SK-N-SH treated with all-trans-retinoic acid at 6 μM for 48 hours (cell line): ENCODE results near the gene TMEM94.

Experiments used
- ATAC-seq: fragments of 200-7000 bp; cut with Tn5 transposase; 3 replicates; pipeline ENCODE4 v1.9.1; 2020; ENCODE audit warnings: mild to moderate bottlenecking, moderate library complexity
- ARNTL ChIP-seq: fragments of 450-650 bp; formaldehyde crosslinking; IDR thresholded peaks from 2 replicates; pipeline ENCODE4 v1.5.0; 2020; ENCODE audit warnings: low read depth, mild to moderate bottlenecking, moderate library complexity, borderline replicate concordance
- BACH2 ChIP-seq: fragments of 250-450 bp; sonication (Bioruptor Pico); IDR thresholded peaks from 2 replicates; pipeline ENCODE4 v1.9.0; 2021; ENCODE audit warnings: mild to moderate bottlenecking, borderline replicate concordance
- CREB5 ChIP-seq: fragments of 250-450 bp; sonication (Bioruptor Pico); IDR thresholded peaks from 2 replicates; pipeline ENCODE4 v1.5.1; 2020; ENCODE audit warnings: low read depth, mild to moderate bottlenecking, moderate library complexity
- CSDC2 ChIP-seq: fragments of 250-450 bp; sonication (Bioruptor Pico); IDR thresholded peaks from 2 replicates; pipeline ENCODE4 v1.5.0; 2020; ENCODE audit warnings: mild to moderate bottlenecking, moderate library complexity
- ESRRG ChIP-seq: fragments of 250-450 bp; sonication (Bioruptor Pico); IDR thresholded peaks from 2 replicates; pipeline ENCODE4 v1.6.1; 2021; ENCODE audit warnings: mild to moderate bottlenecking
- GLIS3 ChIP-seq: fragments of 250-450 bp; sonication (Bioruptor Pico); IDR thresholded peaks from 2 replicates; pipeline ENCODE4 v1.5.0; 2020; ENCODE audit warnings: mild to moderate bottlenecking, moderate library complexity
- ISL1 ChIP-seq: fragments of 250-450 bp; sonication (Bioruptor Pico); IDR thresholded peaks from 2 replicates; pipeline ENCODE4 v2.1.2; 2022; ENCODE audit warnings: mild to moderate bottlenecking, moderate library complexity
- OSR1 ChIP-seq: fragments of 250-450 bp; sonication (Bioruptor Pico); IDR thresholded peaks from 2 replicates; pipeline ENCODE4 v1.8.0; 2022; ENCODE audit warnings: moderate library complexity, mild to moderate bottlenecking, inconsistent platforms
- POU6F1 ChIP-seq: fragments of 250-450 bp; sonication (Bioruptor Pico); IDR thresholded peaks from 2 replicates; pipeline ENCODE4 v1.8.0; 2021; ENCODE audit warnings: low read depth, mild to moderate bottlenecking, moderate library complexity, borderline replicate concordance
- PPARA ChIP-seq: fragments of 250-450 bp; sonication (Bioruptor Pico); IDR thresholded peaks from 2 replicates; pipeline ENCODE4 v1.5.0; 2020; ENCODE audit warnings: mild to moderate bottlenecking, borderline replicate concordance
- RARB ChIP-seq: fragments of 250-450 bp; sonication (Bioruptor Pico); IDR thresholded peaks from 2 replicates; pipeline ENCODE4 v1.8.0; 2021; ENCODE audit warnings: mild to moderate bottlenecking, moderate library complexity
- TOX ChIP-seq: fragments of 250-450 bp; sonication (Bioruptor Pico); IDR thresholded peaks from 2 replicates; pipeline ENCODE4 v1.8.0; 2021; ENCODE audit warnings: mild to moderate bottlenecking, moderate library complexity, borderline replicate concordance
- TSHZ2 ChIP-seq: fragments of 250-450 bp; sonication (Bioruptor Pico); IDR thresholded peaks from 2 replicates; pipeline ENCODE4 v1.5.0; 2020; ENCODE audit warnings: mild to moderate bottlenecking, moderate library complexity
- ZC3H10 ChIP-seq: fragments of 250-450 bp; sonication (Bioruptor Pico); IDR thresholded peaks from 2 replicates; pipeline ENCODE4 v1.5.1; 2021; ENCODE audit warnings: mild to moderate bottlenecking, moderate library complexity
- ZFP30 ChIP-seq: fragments of 450-650 bp; formaldehyde crosslinking; IDR thresholded peaks from 2 replicates; pipeline ENCODE4 v1.5.0; 2022; ENCODE audit warnings: mild to moderate bottlenecking, moderate library complexity
- ZNF565 ChIP-seq: fragments of 450-650 bp; formaldehyde crosslinking; conservative IDR thresholded peaks from 2 replicates; pipeline ENCODE4 v1.5.0; 2020; ENCODE audit warnings: low read depth, mild to moderate bottlenecking, moderate library complexity
- ZNF70 ChIP-seq: fragments of 450-650 bp; formaldehyde crosslinking; IDR thresholded peaks from 2 replicates; pipeline ENCODE4 v1.5.0; 2020; ENCODE audit warnings: mild to moderate bottlenecking, moderate library complexity
- ZNF8 ChIP-seq: fragments of 450-650 bp; formaldehyde crosslinking; IDR thresholded peaks from 2 replicates; pipeline ENCODE4 v1.5.0; 2020; ENCODE audit warnings: mild to moderate bottlenecking, moderate library complexity
- TF ChIP-seq, protein P1 (sequence below): fragments of 250-450 bp; sonication (Bioruptor Pico); IDR thresholded peaks from 2 replicates; pipeline ENCODE4 v1.8.0; 2020; ENCODE audit warnings: mild to moderate bottlenecking, moderate library complexity, borderline replicate concordance
- TF ChIP-seq, protein P2 (sequence below): fragments of 250-450 bp; sonication (Bioruptor Pico); IDR thresholded peaks from 2 replicates; pipeline ENCODE4 v1.5.1; 2021; ENCODE audit warnings: mild to moderate bottlenecking, moderate library complexity

TMEM94 gene

DNA sequence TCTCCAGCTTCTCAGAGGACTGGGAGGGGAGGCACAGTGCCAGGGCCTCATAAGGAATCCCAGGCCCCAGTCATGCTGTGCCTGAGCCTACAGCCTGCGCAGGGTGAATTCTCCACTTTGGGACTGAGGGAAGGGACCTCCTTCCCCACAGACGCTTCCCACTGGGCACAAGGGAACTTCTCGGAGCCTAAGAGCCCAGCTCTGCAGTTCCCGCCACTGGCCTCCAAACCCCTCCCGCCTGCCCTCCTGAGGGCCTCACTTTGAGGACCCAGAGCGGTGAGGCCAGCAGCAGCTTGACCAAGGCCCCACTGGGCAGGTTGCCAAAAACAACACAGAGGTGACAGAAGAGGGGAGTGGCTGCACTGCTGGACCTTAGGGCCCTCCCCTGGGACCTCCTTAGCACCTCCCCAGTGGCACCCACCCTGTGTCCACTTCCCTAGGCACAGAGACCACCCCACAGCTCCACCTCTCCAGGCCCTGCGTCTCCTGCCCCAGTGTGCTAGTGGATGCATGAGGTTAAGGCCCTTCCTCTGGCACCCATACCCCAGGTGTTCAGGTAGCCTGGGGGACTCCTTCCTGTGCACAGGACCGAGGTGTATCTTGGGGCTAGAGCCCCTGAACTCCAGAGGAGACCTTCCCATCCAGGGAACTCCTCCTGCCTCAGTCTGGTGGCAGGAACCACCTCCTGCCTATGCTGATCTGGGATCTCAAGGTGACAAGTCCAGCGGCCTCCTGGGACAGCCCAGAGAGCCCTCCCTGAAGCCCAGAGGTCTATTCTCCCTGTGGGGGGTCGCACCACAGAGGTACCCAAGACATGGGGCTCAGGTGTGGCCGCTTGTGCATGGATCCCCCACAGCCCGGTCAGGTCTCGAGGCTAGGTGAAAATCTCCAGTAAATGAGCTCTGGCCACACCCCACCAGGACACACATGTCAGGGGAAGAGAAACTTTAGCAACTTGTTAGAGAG lies 55.5 kb downstream of the TMEM94 start:
- no peak for ATAC-seq
- TF ChIP-seq ZFP30 (CRISPR knock-in tag): no peak
- no peak for TF ChIP-seq ZNF565 (CRISPR knock-in tag)
- no peak for TF ChIP-seq CREB5 (CRISPR knock-in tag)
- TF ChIP-seq OSR1 (CRISPR knock-in tag): no peak
- TF ChIP-seq GLIS3 (CRISPR knock-in tag): no peak
- no peak for TF ChIP-seq ESRRG (CRISPR knock-in tag)
- TF ChIP-seq, all 23 proteins: peak for 0

- TF ChIP-seq TOX (CRISPR knock-in tag): no peak
- TF ChIP-seq PPARA: no peak
- TF ChIP-seq BACH2 (CRISPR knock-in tag): no peak
- TF ChIP-seq GLIS3 (CRISPR knock-in tag): no peak
- TF ChIP-seq ZC3H10: no peak
- no peak for TF ChIP-seq ARNTL
- no peak for TF ChIP-seq TSHZ2 (CRISPR knock-in tag)
- no peak for TF ChIP-seq RARB (CRISPR knock-in tag)
- TF ChIP-seq ESRRG (CRISPR knock-in tag): no peak
- TF ChIP-seq, protein P1, sequence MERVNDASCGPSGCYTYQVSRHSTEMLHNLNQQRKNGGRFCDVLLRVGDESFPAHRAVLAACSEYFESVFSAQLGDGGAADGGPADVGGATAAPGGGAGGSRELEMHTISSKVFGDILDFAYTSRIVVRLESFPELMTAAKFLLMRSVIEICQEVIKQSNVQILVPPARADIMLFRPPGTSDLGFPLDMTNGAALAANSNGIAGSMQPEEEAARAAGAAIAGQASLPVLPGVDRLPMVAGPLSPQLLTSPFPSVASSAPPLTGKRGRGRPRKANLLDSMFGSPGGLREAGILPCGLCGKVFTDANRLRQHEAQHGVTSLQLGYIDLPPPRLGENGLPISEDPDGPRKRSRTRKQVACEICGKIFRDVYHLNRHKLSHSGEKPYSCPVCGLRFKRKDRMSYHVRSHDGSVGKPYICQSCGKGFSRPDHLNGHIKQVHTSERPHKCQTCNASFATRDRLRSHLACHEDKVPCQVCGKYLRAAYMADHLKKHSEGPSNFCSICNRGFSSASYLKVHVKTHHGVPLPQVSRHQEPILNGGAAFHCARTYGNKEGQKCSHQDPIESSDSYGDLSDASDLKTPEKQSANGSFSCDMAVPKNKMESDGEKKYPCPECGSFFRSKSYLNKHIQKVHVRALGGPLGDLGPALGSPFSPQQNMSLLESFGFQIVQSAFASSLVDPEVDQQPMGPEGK (CRISPR knock-in tag): no peak
- TF ChIP-seq ZFP30 (CRISPR knock-in tag): no peak
- TF ChIP-seq, protein P2, sequence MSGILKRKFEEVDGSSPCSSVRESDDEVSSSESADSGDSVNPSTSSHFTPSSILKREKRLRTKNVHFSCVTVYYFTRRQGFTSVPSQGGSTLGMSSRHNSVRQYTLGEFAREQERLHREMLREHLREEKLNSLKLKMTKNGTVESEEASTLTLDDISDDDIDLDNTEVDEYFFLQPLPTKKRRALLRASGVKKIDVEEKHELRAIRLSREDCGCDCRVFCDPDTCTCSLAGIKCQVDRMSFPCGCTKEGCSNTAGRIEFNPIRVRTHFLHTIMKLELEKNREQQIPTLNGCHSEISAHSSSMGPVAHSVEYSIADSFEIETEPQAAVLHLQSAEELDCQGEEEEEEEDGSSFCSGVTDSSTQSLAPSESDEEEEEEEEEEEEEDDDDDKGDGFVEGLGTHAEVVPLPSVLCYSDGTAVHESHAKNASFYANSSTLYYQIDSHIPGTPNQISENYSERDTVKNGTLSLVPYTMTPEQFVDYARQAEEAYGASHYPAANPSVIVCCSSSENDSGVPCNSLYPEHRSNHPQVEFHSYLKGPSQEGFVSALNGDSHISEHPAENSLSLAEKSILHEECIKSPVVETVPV (CRISPR knock-in tag): no peak
- no peak for TF ChIP-seq ZNF8
- no peak for TF ChIP-seq CREB5 (CRISPR knock-in tag)
- TF ChIP-seq POU6F1 (CRISPR knock-in tag): no peak
- no peak for TF ChIP-seq ISL1 (CRISPR knock-in tag)
- no peak for TF ChIP-seq OSR1 (CRISPR knock-in tag)
- TF ChIP-seq ZNF70 (CRISPR knock-in tag): no peak
- TF ChIP-seq ZNF565 (CRISPR knock-in tag): no peak
- TF ChIP-seq CSDC2 (CRISPR knock-in tag): no peak
- TF ChIP-seq, all 23 proteins: peak for 0
- ATAC-seq: no peak
These were observed 56.6 kb downstream of the TMEM94 start for GRCh38 chr17:75512926-75513640.
